HepG2 (cell line): Measurements from ENCODE around the gene PSORS1C2. TPM values are rescaled to one million over a fixed set of nuclear protein-coding genes. Genes with fewer than 3 reads are reported as not detected.
A peak's percentile ranks its signal among the peaks of the same experiment; 100 is the strongest.

Experiments
- BRD4 ChIP-seq: sonication (generic); formaldehyde crosslinking; IDR thresholded peaks from 2 replicates; pipeline ENCODE4 v1.4.0; 2020; ENCODE audit warnings: missing genetic modification reagents
- HES4 ChIP-seq: sonication (generic); formaldehyde crosslinking; IDR thresholded peaks from 2 replicates; pipeline ENCODE4 v1.9.0; 2021; ENCODE audit warnings: mild to moderate bottlenecking, missing genetic modification reagents, borderline replicate concordance
- KDM3A ChIP-seq: IDR thresholded peaks from 2 replicates; pipeline ENCODE4 v1.6.1; 2018; ENCODE audit warnings: low read depth, missing compliant biosample characterization
- MTF2 ChIP-seq: sonication (generic); formaldehyde crosslinking; IDR thresholded peaks from 2 replicates; pipeline ENCODE4 v1.5.0; 2020; ENCODE audit warnings: missing genetic modification reagents, borderline replicate concordance
- NR2F1 ChIP-seq, 2 experiments: fragments of 450-650 bp in 1 of 2; formaldehyde crosslinking in 1 of 2; IDR thresholded peaks; 2 replicates each; pipeline versions ENCODE4 v1.5.0 to v1.6.1; 2016 to 2020; ENCODE audit warnings: mild to moderate bottlenecking in 1 of 2, missing compliant biosample characterization in 1 of 2, missing genetic modification reagents in 1 of 2, moderate library complexity in 1 of 2
- PITX1 ChIP-seq: sonication (generic); formaldehyde crosslinking; IDR thresholded peaks from 2 replicates; pipeline ENCODE4 v1.5.1; 2020; ENCODE audit warnings: mild to moderate bottlenecking, missing genetic modification reagents
- SMAD9 ChIP-seq: sonication (generic); formaldehyde crosslinking; IDR thresholded peaks from 2 replicates; pipeline ENCODE4 v1.5.1; 2020; ENCODE audit warnings: mild to moderate bottlenecking, missing genetic modification reagents
- SP1 ChIP-seq, 2 experiments: fragments of 450-650 bp in 1 of 2; sonication (generic) in 1 of 2; formaldehyde crosslinking in 1 of 2; IDR thresholded peaks; 2 replicates each; pipeline versions ENCODE4 v1.4.0 to v1.6.1; 2016 to 2020; ENCODE audit warnings: missing genetic modification reagents in 1 of 2
- ZNF235 ChIP-seq: sonication (generic); formaldehyde crosslinking; IDR thresholded peaks from 2 replicates; pipeline ENCODE4 v1.8.1; 2023; ENCODE audit warnings: mild to moderate bottlenecking, missing genetic modification reagents, borderline replicate concordance
- ZNF24 ChIP-seq: fragments of 450-650 bp; IDR thresholded peaks from 2 replicates; pipeline ENCODE4 v1.6.1; 2017; ENCODE audit warnings: antibody characterized with exemption, mild to moderate bottlenecking
- ZNF331 ChIP-seq: sonication (generic); formaldehyde crosslinking; IDR thresholded peaks from 2 replicates; pipeline ENCODE4 v1.4.0; 2020; ENCODE audit warnings: missing genetic modification reagents
- ZNF496 ChIP-seq: sonication (generic); formaldehyde crosslinking; IDR thresholded peaks from 2 replicates; pipeline ENCODE4 v1.8.1; 2023; ENCODE audit warnings: mild to moderate bottlenecking, moderate library complexity, missing genetic modification reagents; ENCODE audit not compliant: insufficient replicate concordance
- ZNF530 ChIP-seq: sonication (generic); formaldehyde crosslinking; IDR thresholded peaks from 2 replicates; pipeline ENCODE4 v1.5.0; 2020; ENCODE audit warnings: low read depth, mild to moderate bottlenecking, missing genetic modification reagents
- ZNF652 ChIP-seq: IDR thresholded peaks from 2 replicates; pipeline ENCODE4 v1.6.1; 2016; ENCODE audit warnings: low read depth, borderline replicate concordance
- ZNF776 ChIP-seq: sonication (generic); formaldehyde crosslinking; IDR thresholded peaks from 2 replicates; pipeline ENCODE4 v1.4.0; 2020; ENCODE audit warnings: mild to moderate bottlenecking, missing genetic modification reagents
- ZNF878 ChIP-seq: sonication (generic); formaldehyde crosslinking; IDR thresholded peaks from 2 replicates; pipeline ENCODE4 v1.8.1; 2023; ENCODE audit warnings: mild to moderate bottlenecking, missing genetic modification reagents, moderate library complexity
- polyA plus RNA-seq, 8 experiments: library from polyadenylated mRNA; depleted of rRNA in 3 of 8; stranded (reverse) in 7 of 8; unstranded in 1 of 8; fragments of >200 nt; fragmentation: Illumina TruSeq in 4 of 8; extraction: Trizol in 4 of 8; gene quantifications; 2 replicates each; pipeline versions ENCODE4 v1.2.1 to v1.2.3, GENCODE V29; 2011 to 2016; ENCODE audit warnings: low read depth in 4 of 8, missing spikeins in 1 of 8, mixed read lengths in 1 of 8; ENCODE audit not compliant: insufficient read depth in 1 of 8
- total RNA-seq, 5 experiments: library from RNA; depleted of rRNA; stranded (reverse); fragments of >200 nt; fragmentation: Illumina TruSeq; extraction: Trizol; gene quantifications; 2 replicates each; pipeline ENCODE4 v1.2.3, GENCODE V29; 2016; ENCODE audit warnings: low read depth in 1 of 5
- TF ChIP-seq, protein P1 (sequence below): sonication (generic); formaldehyde crosslinking; IDR thresholded peaks from 2 replicates; pipeline ENCODE4 v1.4.0; 2020; ENCODE audit warnings: missing genetic modification reagents
- TF ChIP-seq, protein P2 (sequence below): sonication (generic); formaldehyde crosslinking; IDR thresholded peaks from 2 replicates; pipeline ENCODE4 v1.5.0; 2020; ENCODE audit warnings: missing genetic modification reagents
- TF ChIP-seq, protein P3 (sequence below): sonication (generic); formaldehyde crosslinking; IDR thresholded peaks from 2 replicates; pipeline ENCODE4 v1.8.0; 2022; ENCODE audit warnings: mild to moderate bottlenecking, missing genetic modification reagents
- TF ChIP-seq, protein P4 (sequence below): sonication (generic); formaldehyde crosslinking; IDR thresholded peaks from 2 replicates; pipeline ENCODE4 v1.5.0; 2020; ENCODE audit warnings: missing genetic modification reagents, mild to moderate bottlenecking, borderline replicate concordance

The PSORS1C2 gene
- total and polyA plus RNA-seq, 2 of the 13 experiments (the other 11 are each of a cell fraction or from before 2014, with no cell fraction given) = not detected

DNA sequence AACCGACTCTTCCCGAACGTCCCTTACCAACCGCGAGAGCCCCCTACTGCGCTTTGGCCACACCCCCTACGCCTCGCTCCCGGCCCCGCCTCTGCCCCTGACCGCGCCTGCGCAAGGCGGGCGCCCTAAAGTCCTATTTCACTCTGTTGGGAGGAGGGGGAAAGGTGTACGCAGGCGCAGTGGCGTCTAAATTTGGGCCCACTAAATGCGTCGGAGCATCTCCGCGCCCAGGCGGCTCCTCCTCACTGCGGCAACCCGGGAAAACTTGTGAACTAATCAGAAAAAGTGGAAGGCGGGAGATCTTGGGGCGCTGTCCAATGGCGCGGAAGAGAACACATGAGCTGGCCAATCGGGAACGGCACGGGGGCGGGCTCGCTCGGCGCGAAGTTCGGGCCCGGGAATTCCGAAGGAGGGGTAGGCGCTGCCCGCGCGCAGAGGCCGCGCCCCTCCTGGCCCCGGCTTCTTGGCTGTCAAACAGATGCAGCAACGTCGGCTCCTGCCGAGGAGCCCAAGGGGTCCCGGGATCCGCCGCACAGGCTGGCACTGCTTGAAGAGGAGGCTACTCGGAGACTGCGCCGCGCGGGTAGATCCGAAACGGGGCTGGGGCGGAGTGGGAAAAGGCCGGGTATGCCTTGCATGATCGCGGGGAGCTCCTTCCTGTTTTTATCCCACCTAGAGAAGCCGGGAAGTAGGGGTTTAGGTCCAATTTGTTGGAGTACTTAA is 19.4 kb upstream of the PSORS1C2 start, which contains the start of gene TCF19 (continued):
- TF ChIP-seq KDM3A (no peak), SP1 (IDR thresholded peaks at IDR 0.05) (no peak), SP1 (CRISPR knock-in tag; IDR thresholded peaks at IDR 0.05) (no peak), ZNF331 (CRISPR knock-in tag) (no peak), ZNF496 (no peak), SMAD9 (CRISPR knock-in tag) (peak; percentile 58; the same call in 1 of the 2 replicates), ZNF530 (CRISPR knock-in tag) (no peak), HES4 (no peak), ZNF652 (CRISPR knock-in tag) (no peak), ZNF878 (peak; percentile 99), ZNF24 (no peak), NR2F1 (CRISPR knock-in tag; IDR thresholded peaks at IDR 0.05) (no peak), ZNF235 (CRISPR knock-in tag) (no peak), BRD4 (CRISPR knock-in tag) (no peak), PITX1 (no peak; the same call in 1 of the 2 replicates), MTF2 (no peak), ZNF776 (CRISPR knock-in tag) (peak; percentile 29; the same call in 1 of the 2 replicates)
- TF ChIP-seq, protein P1, sequence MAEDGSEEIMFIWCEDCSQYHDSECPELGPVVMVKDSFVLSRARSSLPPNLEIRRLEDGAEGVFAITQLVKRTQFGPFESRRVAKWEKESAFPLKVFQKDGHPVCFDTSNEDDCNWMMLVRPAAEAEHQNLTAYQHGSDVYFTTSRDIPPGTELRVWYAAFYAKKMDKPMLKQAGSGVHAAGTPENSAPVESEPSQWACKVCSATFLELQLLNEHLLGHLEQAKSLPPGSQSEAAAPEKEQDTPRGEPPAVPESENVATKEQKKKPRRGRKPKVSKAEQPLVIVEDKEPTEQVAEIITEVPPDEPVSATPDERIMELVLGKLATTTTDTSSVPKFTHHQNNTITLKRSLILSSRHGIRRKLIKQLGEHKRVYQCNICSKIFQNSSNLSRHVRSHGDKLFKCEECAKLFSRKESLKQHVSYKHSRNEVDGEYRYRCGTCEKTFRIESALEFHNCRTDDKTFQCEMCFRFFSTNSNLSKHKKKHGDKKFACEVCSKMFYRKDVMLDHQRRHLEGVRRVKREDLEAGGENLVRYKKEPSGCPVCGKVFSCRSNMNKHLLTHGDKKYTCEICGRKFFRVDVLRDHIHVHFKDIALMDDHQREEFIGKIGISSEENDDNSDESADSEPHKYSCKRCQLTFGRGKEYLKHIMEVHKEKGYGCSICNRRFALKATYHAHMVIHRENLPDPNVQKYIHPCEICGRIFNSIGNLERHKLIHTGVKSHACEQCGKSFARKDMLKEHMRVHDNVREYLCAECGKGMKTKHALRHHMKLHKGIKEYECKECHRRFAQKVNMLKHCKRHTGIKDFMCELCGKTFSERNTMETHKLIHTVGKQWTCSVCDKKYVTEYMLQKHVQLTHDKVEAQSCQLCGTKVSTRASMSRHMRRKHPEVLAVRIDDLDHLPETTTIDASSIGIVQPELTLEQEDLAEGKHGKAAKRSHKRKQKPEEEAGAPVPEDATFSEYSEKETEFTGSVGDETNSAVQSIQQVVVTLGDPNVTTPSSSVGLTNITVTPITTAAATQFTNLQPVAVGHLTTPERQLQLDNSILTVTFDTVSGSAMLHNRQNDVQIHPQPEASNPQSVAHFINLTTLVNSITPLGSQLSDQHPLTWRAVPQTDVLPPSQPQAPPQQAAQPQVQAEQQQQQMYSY (CRISPR knock-in tag) = no peak
- TF ChIP-seq, protein P2, sequence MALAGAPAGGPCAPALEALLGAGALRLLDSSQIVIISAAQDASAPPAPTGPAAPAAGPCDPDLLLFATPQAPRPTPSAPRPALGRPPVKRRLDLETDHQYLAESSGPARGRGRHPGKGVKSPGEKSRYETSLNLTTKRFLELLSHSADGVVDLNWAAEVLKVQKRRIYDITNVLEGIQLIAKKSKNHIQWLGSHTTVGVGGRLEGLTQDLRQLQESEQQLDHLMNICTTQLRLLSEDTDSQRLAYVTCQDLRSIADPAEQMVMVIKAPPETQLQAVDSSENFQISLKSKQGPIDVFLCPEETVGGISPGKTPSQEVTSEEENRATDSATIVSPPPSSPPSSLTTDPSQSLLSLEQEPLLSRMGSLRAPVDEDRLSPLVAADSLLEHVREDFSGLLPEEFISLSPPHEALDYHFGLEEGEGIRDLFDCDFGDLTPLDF (CRISPR knock-in tag) = peak; percentile 100
- TF ChIP-seq, protein P3, sequence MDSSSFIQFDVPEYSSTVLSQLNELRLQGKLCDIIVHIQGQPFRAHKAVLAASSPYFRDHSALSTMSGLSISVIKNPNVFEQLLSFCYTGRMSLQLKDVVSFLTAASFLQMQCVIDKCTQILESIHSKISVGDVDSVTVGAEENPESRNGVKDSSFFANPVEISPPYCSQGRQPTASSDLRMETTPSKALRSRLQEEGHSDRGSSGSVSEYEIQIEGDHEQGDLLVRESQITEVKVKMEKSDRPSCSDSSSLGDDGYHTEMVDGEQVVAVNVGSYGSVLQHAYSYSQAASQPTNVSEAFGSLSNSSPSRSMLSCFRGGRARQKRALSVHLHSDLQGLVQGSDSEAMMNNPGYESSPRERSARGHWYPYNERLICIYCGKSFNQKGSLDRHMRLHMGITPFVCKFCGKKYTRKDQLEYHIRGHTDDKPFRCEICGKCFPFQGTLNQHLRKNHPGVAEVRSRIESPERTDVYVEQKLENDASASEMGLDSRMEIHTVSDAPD (CRISPR knock-in tag) = no peak
- TF ChIP-seq, protein P4, sequence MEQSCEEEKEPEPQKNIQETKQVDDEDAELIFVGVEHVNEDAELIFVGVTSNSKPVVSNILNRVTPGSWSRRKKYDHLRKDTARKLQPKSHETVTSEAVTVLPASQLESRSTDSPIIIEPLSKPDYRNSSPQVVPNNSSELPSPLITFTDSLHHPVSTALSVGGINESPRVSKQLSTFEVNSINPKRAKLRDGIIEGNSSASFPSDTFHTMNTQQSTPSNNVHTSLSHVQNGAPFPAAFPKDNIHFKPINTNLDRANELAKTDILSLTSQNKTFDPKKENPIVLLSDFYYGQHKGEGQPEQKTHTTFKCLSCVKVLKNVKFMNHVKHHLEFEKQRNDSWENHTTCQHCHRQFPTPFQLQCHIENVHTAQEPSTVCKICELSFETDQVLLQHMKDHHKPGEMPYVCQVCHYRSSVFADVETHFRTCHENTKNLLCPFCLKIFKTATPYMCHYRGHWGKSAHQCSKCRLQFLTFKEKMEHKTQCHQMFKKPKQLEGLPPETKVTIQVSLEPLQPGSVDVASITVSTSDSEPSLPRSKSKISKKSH = no peak
